Heart left ventricle (tissue), 13 donors: ENCODE data around the gene ACAA1.

Experiments used
- POLR2A ChIP-seq, 2 donors: fragments of 450-650 bp; IDR thresholded peaks; one replicate each; pipeline ENCODE4 v1.6.1; 2017; ENCODE audit warnings: antibody characterized with exemption in 2 of 2, mild to moderate bottlenecking in 2 of 2, moderate library complexity in 2 of 2
- TF ChIP-seq, protein P1 (sequence below), 12 donors: fragments of 200-600 bp; sonication (generic) in 4 of 12; IDR thresholded peaks; one replicate each; pipeline versions ENCODE4 v1.5.0 to v1.8.0; 2018 to 2022; ENCODE audit warnings: antibody characterized with exemption in 12 of 12, mild to moderate bottlenecking in 5 of 12
- donor health status: ischemic (EF 13 %, LVEDD 7.1; RV severe dilation, severe dysfunction).
- donor health status: DM: no; HTN: yes; CAD: no.
- donor health status: DM: no; HTN: no; CAD: no.
- donor health status: ischemic (EF 25% LVEDD 6.9; RV normal size, moderate dysfunction).
- donor health status: ischemic (EF 25% LVEDD 5.7; RV mildly dilated, moderate dysfunction).
- donor health status: ischemic (EF 35%, LVEDD 5.7; RV mildly dilated, moderate dysfunction).
- donor health status: nonischemic (EF 11% LVEDD 7.7; RV severe dilation, severe dysfunction).
- donor health status: DM: yes; HTN: yes; CAD: no.
- donor health status: PGD.
- donor health status: ischemic (EF 29% LVEDD 5.4; RV normal size, mild dysfunction).
- donor health status: nonischemic (EF 23%, LVEDD 6.1; RV moderate dilation, normal function).

DNA sequence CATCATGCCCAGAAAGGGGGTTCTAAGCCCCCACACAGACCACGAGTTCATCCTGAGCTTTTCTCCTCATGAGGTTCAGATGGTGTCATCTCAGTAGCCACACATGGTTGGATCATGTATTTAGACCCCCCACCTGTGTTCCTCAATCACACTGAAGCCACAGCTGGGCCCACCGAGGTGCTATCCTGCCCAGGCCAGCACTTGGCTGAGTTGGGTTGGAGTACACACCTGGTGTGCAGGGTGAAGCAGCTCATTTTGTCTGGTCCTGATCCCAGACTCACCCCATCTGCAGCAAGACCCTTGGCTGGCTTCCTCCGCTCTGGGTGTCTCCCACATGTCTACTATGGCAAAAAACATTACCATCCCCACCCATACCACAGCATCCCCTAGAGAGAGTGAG lies 41.9 kb downstream of the ACAA1 start:
- TF ChIP-seq, protein P1, sequence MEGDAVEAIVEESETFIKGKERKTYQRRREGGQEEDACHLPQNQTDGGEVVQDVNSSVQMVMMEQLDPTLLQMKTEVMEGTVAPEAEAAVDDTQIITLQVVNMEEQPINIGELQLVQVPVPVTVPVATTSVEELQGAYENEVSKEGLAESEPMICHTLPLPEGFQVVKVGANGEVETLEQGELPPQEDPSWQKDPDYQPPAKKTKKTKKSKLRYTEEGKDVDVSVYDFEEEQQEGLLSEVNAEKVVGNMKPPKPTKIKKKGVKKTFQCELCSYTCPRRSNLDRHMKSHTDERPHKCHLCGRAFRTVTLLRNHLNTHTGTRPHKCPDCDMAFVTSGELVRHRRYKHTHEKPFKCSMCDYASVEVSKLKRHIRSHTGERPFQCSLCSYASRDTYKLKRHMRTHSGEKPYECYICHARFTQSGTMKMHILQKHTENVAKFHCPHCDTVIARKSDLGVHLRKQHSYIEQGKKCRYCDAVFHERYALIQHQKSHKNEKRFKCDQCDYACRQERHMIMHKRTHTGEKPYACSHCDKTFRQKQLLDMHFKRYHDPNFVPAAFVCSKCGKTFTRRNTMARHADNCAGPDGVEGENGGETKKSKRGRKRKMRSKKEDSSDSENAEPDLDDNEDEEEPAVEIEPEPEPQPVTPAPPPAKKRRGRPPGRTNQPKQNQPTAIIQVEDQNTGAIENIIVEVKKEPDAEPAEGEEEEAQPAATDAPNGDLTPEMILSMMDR (IDR thresholded peaks at IDR 0.05): no peak
- TF ChIP-seq POLR2A (IDR thresholded peaks at IDR 0.05): no peak
